HG02840 (cell line): Measurements from ENCODE around the gene ZNF512B.

Experiments
- ATAC-seq: cut with Tn5 transposase; IDR thresholded peaks from one replicate; pipeline ENCODE4 v1.9.1; 2021; ENCODE audit warnings: mild to moderate bottlenecking, moderate library complexity, moderate number of reproducible peaks; ENCODE audit not compliant: unreplicated experiment, low FRiP score

Gene ZNF512B

DNA sequence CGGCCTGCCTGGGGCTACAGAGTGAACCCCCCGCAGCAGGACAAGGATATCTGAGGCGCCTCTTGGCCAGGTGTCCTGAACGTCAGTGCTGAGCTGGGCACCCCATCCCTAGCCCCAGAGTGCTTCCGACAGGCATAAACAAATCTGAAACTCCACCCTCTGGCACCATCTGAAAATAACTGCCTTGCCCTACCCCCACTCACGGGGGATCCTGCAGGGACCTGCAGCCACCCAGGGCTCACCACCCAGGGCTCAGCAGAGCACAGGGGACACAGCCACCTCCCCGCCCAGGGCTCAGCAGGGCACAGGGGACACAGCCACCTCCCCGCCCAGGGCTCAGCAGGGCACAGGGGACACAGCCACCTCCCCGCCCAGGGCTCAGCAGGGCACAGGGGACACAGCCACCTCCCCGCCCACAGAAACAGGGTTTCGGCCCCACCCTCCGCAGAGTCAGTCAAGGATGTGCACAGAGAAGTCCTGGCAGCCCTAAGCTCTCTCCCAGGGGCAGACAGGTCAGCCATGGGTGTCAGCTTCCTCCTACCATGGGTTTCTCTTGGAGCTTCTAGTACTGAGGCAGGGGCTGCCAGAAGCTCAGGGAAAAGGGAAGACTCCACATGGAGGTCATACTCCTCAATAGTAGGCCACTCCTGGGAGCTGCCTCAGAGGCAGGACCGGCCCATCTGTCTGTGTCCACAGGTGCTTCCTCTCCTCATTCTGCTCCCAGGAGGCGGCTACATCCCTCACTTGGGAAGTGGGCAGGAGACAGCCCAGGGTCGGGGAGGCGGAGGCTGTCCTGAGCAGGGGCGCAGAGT is 18.1 kb downstream of the ZNF512B start:
- no peak for ATAC-seq

GRCh38 chr20:63950701-63951397 is 18.9 kb downstream of the ZNF512B start:
- no peak for ATAC-seq

GRCh38 chr20:63947638-63948456 is 21.9 kb downstream of the ZNF512B start:
- no peak for ATAC-seq

GRCh38 chr20:63946986-63947637 is 22.6 kb downstream of the ZNF512B start:
- ATAC-seq: no peak

GRCh38 chr20:63945921-63946920 is 23.5 kb downstream of the ZNF512B start:
- no peak for ATAC-seq

DNA sequence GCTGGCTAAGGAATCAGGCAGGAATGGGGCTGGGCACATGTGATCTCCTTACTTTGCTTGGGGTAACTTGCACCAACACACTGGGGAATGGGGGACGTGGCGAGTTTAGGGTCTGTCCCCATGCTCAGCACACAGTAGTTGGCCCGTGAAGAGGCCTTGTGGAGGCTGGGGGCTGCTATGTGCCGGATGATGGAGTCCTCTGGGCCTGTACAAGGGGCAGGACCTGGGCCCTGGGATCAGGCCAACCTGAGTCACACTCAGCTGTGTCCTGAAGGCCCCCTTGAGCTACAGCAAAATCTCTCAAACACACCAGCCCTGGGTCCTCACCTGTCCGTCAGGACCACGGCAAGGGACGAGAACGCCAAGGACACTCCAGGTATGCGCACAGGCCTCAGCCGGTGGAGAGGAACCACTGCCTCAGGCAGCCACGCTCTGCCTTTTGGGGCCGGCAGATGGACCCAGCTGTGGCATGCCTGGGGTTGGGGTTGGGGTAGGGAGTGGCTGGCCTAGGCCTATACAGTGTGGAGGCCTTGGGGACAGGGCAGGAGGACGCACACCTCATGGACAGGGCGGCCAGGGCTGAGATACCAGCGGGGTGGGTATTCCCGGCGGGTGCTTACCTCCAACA is 24.6 kb downstream of the ZNF512B start:
- no peak for ATAC-seq

GRCh38 chr20:63944078-63944941 is 25.4 kb downstream of the ZNF512B start:
- ATAC-seq: no peak

GRCh38 chr20:63943808-63944077 is 26.0 kb downstream of the ZNF512B start:
- no peak for ATAC-seq

- ATAC-seq: no peak
These were observed 26.5 kb downstream of the ZNF512B start for GRCh38 chr20:63942969-63943807.

DNA sequence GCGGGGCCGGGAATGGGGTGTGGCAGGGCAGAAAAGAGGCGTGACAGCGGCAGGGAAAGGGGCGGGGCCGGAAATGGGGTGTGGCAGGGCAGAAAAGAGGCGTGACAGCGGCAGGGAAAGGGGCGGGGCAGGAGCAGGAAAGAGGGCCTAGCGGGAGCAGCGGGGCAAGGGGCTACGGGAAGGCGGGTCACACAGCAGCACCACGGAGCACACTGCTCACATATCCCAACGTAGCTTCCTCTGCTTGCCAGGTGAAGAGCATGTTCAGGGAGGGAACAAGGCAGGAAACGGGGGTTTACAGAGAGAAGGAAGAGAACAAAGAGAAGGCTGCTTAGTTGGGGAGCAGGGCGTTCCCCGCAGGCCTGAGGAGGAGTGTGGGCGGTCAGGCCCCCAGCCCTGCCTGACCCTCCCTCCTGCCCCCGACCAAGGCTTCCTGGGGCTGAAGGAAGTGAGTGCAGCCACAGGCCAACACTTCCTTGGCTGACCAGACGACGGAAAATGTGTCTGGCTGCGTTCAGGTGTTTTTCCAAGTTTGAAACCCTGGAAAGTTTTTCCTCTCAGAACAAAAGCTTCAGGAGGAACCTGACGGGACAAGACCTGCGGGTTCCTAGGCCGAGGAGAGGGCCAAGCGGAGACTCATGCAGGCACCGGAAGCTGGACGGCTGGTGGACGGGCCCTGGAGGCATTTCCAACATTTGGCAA is 27.3 kb downstream of the ZNF512B start:
- ATAC-seq: no peak

DNA sequence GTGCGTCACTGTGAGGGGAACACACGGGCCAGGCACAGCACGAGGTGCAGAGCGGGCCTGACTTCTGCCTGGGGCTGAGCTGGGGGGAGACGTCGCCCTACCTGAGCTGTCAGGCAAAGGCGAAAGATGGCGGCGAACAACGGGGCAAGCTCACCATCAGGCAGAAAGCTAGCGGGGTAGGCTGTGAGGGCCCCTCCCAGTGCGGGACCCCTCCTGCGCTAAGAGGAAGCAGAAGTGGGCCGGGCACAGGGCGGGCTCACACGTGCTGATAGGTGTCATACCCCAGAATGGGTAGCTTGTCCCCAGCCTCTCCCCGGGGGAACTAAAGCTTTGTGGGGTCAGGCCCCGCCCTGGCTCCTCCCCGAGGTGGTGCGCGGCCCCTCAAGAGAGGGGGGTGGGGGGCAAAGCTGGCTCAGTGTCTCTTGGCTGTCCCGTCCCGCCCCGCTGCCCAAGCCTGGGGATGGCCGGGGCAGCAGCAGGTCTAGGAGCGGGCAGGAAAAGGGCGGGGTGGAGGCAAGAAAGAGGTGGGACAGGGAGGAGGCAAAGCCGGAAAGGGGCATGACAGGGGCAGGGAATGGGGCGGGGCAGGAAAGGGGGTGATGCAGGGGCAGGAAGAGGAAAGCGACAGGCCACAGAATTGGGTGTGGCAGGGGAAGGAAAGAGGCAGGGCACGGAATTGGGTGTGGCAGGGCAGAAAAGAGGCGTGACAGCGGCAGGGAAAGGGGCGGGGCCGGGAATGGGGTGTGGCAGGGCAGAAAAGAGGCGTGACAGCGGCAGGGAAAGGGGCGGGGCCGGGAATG is 28.2 kb downstream of the ZNF512B start:
- ATAC-seq: no peak

DNA sequence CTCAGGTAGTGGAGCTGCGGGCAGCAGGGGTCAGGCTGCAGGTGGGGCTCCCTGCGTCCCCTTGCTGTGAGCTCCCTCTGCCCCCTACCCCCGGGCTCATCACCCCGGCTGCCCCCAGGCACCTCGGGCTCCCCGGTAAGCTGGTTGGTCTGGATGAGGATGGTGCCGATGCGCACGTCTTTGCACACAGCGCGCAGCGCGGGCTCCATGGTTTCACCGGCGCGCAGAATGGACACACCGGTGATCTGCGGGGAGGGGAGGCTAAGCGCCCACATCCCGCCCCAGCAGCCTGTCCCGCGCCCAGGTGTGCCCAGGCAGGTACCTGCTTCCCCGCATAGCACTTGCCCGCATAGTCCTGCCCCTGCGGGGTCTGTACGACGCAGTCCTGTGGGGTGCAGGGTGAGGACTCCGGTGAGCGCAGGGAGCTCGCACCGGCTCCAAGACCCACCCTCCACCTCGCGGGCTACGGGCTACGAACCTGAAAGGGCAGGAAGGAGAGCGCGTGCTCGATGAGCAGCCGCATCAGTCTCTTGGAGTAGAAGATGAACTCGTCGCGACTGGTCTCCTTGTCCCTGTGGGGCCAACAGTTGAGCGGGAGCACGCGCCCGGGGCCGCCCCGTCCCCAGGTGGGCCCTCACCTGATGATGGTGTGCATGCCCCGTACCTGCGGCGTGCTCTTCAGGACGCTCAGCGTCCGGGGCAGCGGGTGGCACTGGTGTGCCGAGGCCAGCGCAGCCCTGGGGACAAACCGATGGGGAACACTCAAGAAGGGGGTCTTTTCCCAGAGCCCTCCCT is 29.1 kb downstream of the ZNF512B start:
- no peak for ATAC-seq

- no peak for ATAC-seq
These were observed 29.7 kb downstream of the ZNF512B start for GRCh38 chr20:63940071-63940471.

DNA sequence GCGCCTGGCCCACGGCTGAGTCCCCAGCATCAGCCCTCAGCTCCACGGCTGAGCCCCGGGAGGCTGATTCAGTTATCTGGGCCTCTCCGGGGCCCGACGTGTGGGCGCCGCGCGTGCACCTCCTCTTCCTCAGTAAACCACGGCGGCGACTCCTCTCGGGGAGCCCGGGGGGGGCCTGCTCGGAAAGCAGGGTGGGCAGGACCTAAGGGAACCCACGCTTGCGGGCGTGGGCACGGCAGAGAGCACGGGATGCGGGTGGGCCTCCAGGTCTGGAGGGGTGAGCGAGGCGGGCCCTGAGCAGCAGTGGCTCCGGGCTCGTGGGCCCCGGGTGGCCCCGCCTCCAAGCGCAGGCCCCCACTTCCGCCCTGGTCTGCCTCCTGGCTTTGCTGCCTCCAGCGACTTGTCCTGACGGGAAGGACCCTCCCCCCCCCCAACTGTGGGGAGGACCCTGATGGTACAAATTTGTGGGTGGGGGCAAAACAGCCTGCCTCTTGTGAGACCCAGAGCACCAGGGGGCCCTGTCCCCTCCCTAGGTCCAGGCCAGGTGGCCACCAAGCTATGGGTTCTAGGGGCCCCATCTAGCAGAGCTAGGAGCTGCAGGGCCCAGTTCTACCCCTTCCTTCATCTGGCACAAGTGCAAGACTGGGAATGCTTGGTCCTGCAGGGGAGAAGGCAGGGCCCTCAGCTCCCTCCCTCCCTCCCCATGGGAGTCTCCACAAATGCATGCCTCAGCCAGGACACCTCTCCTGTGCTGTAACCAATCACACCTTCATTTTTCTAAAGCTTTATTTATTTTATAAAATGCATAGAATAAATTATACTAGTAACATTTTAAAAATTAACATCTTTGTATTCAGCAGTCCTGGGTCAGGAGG is 30.4 kb downstream of the ZNF512B start:
- no peak for ATAC-seq
